GM21576 (cell line): ENCODE measurements around the gene H6PD.
A peak's percentile ranks its signal among the peaks of the same experiment; 100 is the strongest.

Source experiments
- ATAC-seq: cut with Tn5 transposase; IDR thresholded peaks from one replicate; pipeline ENCODE4 v1.9.1; 2021; ENCODE audit warnings: mild to moderate bottlenecking, moderate library complexity; ENCODE audit not compliant: unreplicated experiment

The H6PD gene

GRCh38 chr1:9273177-9273576 lies 38.6 kb downstream of the H6PD start:
- ATAC-seq: no peak

- no peak for ATAC-seq
Observed at GRCh38 chr1:9275161-9275560, 40.6 kb downstream of the H6PD start.

- peak; percentile 90 for ATAC-seq
Observed at GRCh38 chr1:9275567-9276034, 41.0 kb downstream of the H6PD start.

- ATAC-seq: no peak
Observed at GRCh38 chr1:9278116-9278515, 43.5 kb downstream of the H6PD start.

GRCh38 chr1:9278585-9279153 lies 44.1 kb downstream of the H6PD start:
- no peak for ATAC-seq

GRCh38 chr1:9279172-9279840 lies 44.7 kb downstream of the H6PD start:
- no peak for ATAC-seq

GRCh38 chr1:9280015-9280860 lies 45.7 kb downstream of the H6PD start:
- ATAC-seq: no peak

GRCh38 chr1:9281071-9281827 lies 46.7 kb downstream of the H6PD start:
- no peak for ATAC-seq

- ATAC-seq: no peak
Observed at GRCh38 chr1:9281908-9282695, 47.5 kb downstream of the H6PD start.

GRCh38 chr1:9282696-9282955 lies 48.1 kb downstream of the H6PD start:
- ATAC-seq: no peak

- ATAC-seq: no peak
Observed at GRCh38 chr1:9284061-9284460, 49.5 kb downstream of the H6PD start.

- ATAC-seq: no peak
Observed at GRCh38 chr1:9286556-9286955, 52.0 kb downstream of the H6PD start.

GRCh38 chr1:9289090-9289534 lies 54.5 kb downstream of the H6PD start:
- no peak for ATAC-seq

- no peak for ATAC-seq
Observed at GRCh38 chr1:9289711-9290485, 55.3 kb downstream of the H6PD start.

- ATAC-seq: no peak
Observed at GRCh38 chr1:9291914-9292360, 57.4 kb downstream of the H6PD start.

- ATAC-seq: no peak
Observed at GRCh38 chr1:9292361-9293240, 58.0 kb downstream of the H6PD start, which contains the start of gene SPSB1. SPSB1 (plus strand) TSS chr1:9292894; CDS start chr1:9355892, 62,998 bp downstream.

- no peak for ATAC-seq
Observed at GRCh38 chr1:9293241-9293532, 58.6 kb downstream of the H6PD start.

GRCh38 chr1:9293533-9294404 lies 59.2 kb downstream of the H6PD start:
- ATAC-seq: no peak
